HepG2 (cell line): ENCODE measurements around the gene CDT1. TPM values are rescaled to one million over a fixed set of nuclear protein-coding genes. Genes with fewer than 3 reads are reported as not detected.
A peak's percentile ranks its signal among the peaks of the same experiment; 100 is the strongest.

ENCODE experiments used
- ARNT2 ChIP-seq: sonication (generic); formaldehyde crosslinking; IDR thresholded peaks from 2 replicates; pipeline ENCODE4 v1.8.0; 2022; ENCODE audit warnings: mild to moderate bottlenecking, low read depth, missing genetic modification reagents, moderate library complexity
- ATF2 ChIP-seq: sonication (generic); formaldehyde crosslinking; IDR thresholded peaks from 2 replicates; pipeline ENCODE4 v1.4.0; 2020; ENCODE audit warnings: missing genetic modification reagents
- DNMT1 ChIP-seq: sonication (generic); formaldehyde crosslinking; IDR thresholded peaks from 2 replicates; pipeline ENCODE4 v1.5.1; 2020; ENCODE audit warnings: mild to moderate bottlenecking, missing genetic modification reagents
- IRF1 ChIP-seq: sonication (generic); formaldehyde crosslinking; IDR thresholded peaks from 2 replicates; pipeline ENCODE4 v1.4.0; 2020; ENCODE audit warnings: low read depth, mild to moderate bottlenecking, missing genetic modification reagents
- MTA1 ChIP-seq: sonication (generic); formaldehyde crosslinking; IDR thresholded peaks from 2 replicates; pipeline ENCODE4 v1.4.0; 2020; ENCODE audit warnings: missing genetic modification reagents, mild to moderate bottlenecking, borderline replicate concordance
- MYNN ChIP-seq: sonication (generic); formaldehyde crosslinking; IDR thresholded peaks from 2 replicates; pipeline ENCODE4 v1.4.0; 2020; ENCODE audit warnings: mild to moderate bottlenecking, low read depth, missing genetic modification reagents
- NFKBIZ ChIP-seq: IDR thresholded peaks from 2 replicates; pipeline ENCODE4 v1.6.1; 2018; ENCODE audit warnings: missing genetic modification reagents, missing compliant biosample characterization
- PAWR ChIP-seq: sonication (generic); formaldehyde crosslinking; IDR thresholded peaks from 2 replicates; pipeline ENCODE4 v1.4.0; 2020; ENCODE audit warnings: missing genetic modification reagents, mild to moderate bottlenecking, borderline replicate concordance
- PREB ChIP-seq: sonication (generic); formaldehyde crosslinking; IDR thresholded peaks from 2 replicates; pipeline ENCODE4 v1.4.0; 2020; ENCODE audit warnings: missing genetic modification reagents
- SOX13 ChIP-seq, 3 experiments: fragments of 450-650 bp in 1 of 3; sonication (generic) in 1 of 3; formaldehyde crosslinking in 1 of 3; IDR thresholded peaks in 2 of 3; conservative IDR thresholded peaks in 1 of 3; 2 replicates each; pipeline versions ENCODE4 v1.5.0 to v1.6.1; 2016 to 2020; ENCODE audit warnings: antibody characterized with exemption in 1 of 3, mild to moderate bottlenecking in 1 of 3, missing compliant biosample characterization in 1 of 3, missing genetic modification reagents in 1 of 3, moderate library complexity in 1 of 3
- TERF1 ChIP-seq: sonication (generic); formaldehyde crosslinking; IDR thresholded peaks from 2 replicates; pipeline ENCODE4 v1.8.0; 2022; ENCODE audit warnings: mild to moderate bottlenecking, missing genetic modification reagents, moderate library complexity
- WIZ ChIP-seq: sonication (generic); formaldehyde crosslinking; IDR thresholded peaks from 2 replicates; pipeline ENCODE4 v1.5.1; 2020; ENCODE audit warnings: mild to moderate bottlenecking, missing genetic modification reagents
- ZNF143 ChIP-seq: sonication (generic); formaldehyde crosslinking; IDR thresholded peaks from 2 replicates; pipeline ENCODE4 v1.4.0; 2020; ENCODE audit warnings: missing genetic modification reagents
- ZNF180 ChIP-seq: sonication (generic); formaldehyde crosslinking; IDR thresholded peaks from 2 replicates; pipeline ENCODE4 v1.4.0; 2020; ENCODE audit warnings: low read depth, missing genetic modification reagents, borderline replicate concordance
- ZNF207 ChIP-seq: fragments of 450-650 bp; IDR thresholded peaks from 2 replicates; pipeline ENCODE4 v1.6.1; 2016; ENCODE audit warnings: antibody characterized with exemption, borderline replicate concordance
- ZNF33B ChIP-seq: sonication (generic); formaldehyde crosslinking; IDR thresholded peaks from 2 replicates; pipeline ENCODE4 v1.5.1; 2020; ENCODE audit warnings: mild to moderate bottlenecking, missing genetic modification reagents
- ZNF382 ChIP-seq: sonication (generic); formaldehyde crosslinking; IDR thresholded peaks from 2 replicates; pipeline ENCODE4 v1.5.0; 2020; ENCODE audit warnings: missing genetic modification reagents, mild to moderate bottlenecking, borderline replicate concordance
- ZNF432 ChIP-seq: sonication (generic); formaldehyde crosslinking; IDR thresholded peaks from 2 replicates; pipeline ENCODE4 v1.5.0; 2020; ENCODE audit warnings: missing genetic modification reagents, mild to moderate bottlenecking, borderline replicate concordance
- ZNF577 ChIP-seq: sonication (generic); formaldehyde crosslinking; IDR thresholded peaks from 2 replicates; pipeline ENCODE4 v1.4.0; 2020; ENCODE audit warnings: mild to moderate bottlenecking, low read depth, missing genetic modification reagents, borderline replicate concordance
- ZNF598 ChIP-seq: sonication (generic); formaldehyde crosslinking; IDR thresholded peaks from 2 replicates; pipeline ENCODE4 v1.5.1; 2020; ENCODE audit warnings: mild to moderate bottlenecking, missing genetic modification reagents, borderline replicate concordance
- ZNF605 ChIP-seq: sonication (generic); formaldehyde crosslinking; IDR thresholded peaks from 2 replicates; pipeline ENCODE4 v1.8.0; 2022; ENCODE audit warnings: mild to moderate bottlenecking, missing genetic modification reagents
- ZNF670 ChIP-seq: sonication (generic); formaldehyde crosslinking; IDR thresholded peaks from 2 replicates; pipeline ENCODE4 v1.8.0; 2022; ENCODE audit warnings: mild to moderate bottlenecking, missing genetic modification reagents, borderline replicate concordance
- ZSCAN9 ChIP-seq: IDR thresholded peaks from 2 replicates; pipeline ENCODE4 v1.6.1; 2016; ENCODE audit warnings: borderline replicate concordance
- polyA plus RNA-seq, 8 experiments: library from polyadenylated mRNA; depleted of rRNA in 3 of 8; stranded (reverse) in 7 of 8; unstranded in 1 of 8; fragments of >200 nt; fragmentation: Illumina TruSeq in 4 of 8; extraction: Trizol in 4 of 8; gene quantifications; 2 replicates each; pipeline versions ENCODE4 v1.2.1 to v1.2.3, GENCODE V29; 2011 to 2016; ENCODE audit warnings: low read depth in 4 of 8, missing spikeins in 1 of 8, mixed read lengths in 1 of 8; ENCODE audit not compliant: insufficient read depth in 1 of 8
- total RNA-seq, 5 experiments: library from RNA; depleted of rRNA; stranded (reverse); fragments of >200 nt; fragmentation: Illumina TruSeq; extraction: Trizol; gene quantifications; 2 replicates each; pipeline ENCODE4 v1.2.3, GENCODE V29; 2016; ENCODE audit warnings: low read depth in 1 of 5

The CDT1 gene
- total and polyA plus RNA-seq, 2 of the 13 experiments (the other 11 are each of a cell fraction or from before 2014, with no cell fraction given), result 23.1 to 23.8 TPM

- TF ChIP-seq TERF1 (CRISPR knock-in tag), result no peak
- TF ChIP-seq ZSCAN9 (CRISPR knock-in tag), result no peak; the same call in 1 of the 2 replicates
- TF ChIP-seq IRF1 (CRISPR knock-in tag), result no peak
- TF ChIP-seq ZNF605 (CRISPR knock-in tag), result no peak
- TF ChIP-seq ATF2, result peak; percentile 25; the same call in 1 of the 2 replicates
- peak; percentile 84; the same call in 1 of the 2 replicates for TF ChIP-seq ZNF33B (CRISPR knock-in tag)
- peak; percentile 78; the same call in 1 of the 2 replicates for TF ChIP-seq ARNT2
- TF ChIP-seq ZNF432, result no peak
- no peak for TF ChIP-seq MYNN (CRISPR knock-in tag)
- TF ChIP-seq MTA1 (CRISPR knock-in tag), result peak; percentile 99
- no peak for TF ChIP-seq ZNF382
- 0 out of 2 replicates have a peak, but pooled peaks have one; percentile 60 for TF ChIP-seq ZNF670
- TF ChIP-seq DNMT1 (CRISPR knock-in tag), result no peak; the same call in none of the 2 replicates
- TF ChIP-seq WIZ (CRISPR knock-in tag), result peak; percentile 41; the same call in 1 of the 2 replicates
- no peak for TF ChIP-seq ZNF207
- TF ChIP-seq ZNF180 (CRISPR knock-in tag), result no peak
- TF ChIP-seq NFKBIZ (CRISPR knock-in tag), result no peak
- 0 out of 2 replicates have a peak, but pooled peaks have one; percentile 44 for TF ChIP-seq ZNF143
- no peak for TF ChIP-seq SOX13 (IDR thresholded peaks at IDR 0.05)
- TF ChIP-seq SOX13 (CRISPR knock-in tag; conservative IDR thresholded peaks at IDR 0.05 in 1 of 2, IDR thresholded peaks at IDR 0.05 in 1 of 2), result peak in 1 of 2 experiments; percentile 43; a peak in 1 of 4 replicates
- TF ChIP-seq ZNF577 (CRISPR knock-in tag), result no peak
- 0 out of 2 replicates have a peak, but pooled peaks have one; percentile 80 for TF ChIP-seq PREB (CRISPR knock-in tag)
- peak; percentile 23; the same call in 1 of the 2 replicates for TF ChIP-seq ZNF598 (CRISPR knock-in tag)
- no peak for TF ChIP-seq PAWR (CRISPR knock-in tag)
Measured at GRCh38 chr16:88785106-88785924, 18.3 kb upstream of the CDT1 start, which contains the start of gene PIEZO1 (continued).
